Loucy (cell line): ENCODE data around the gene DLGAP4.

Experiments used
- H2AFZ ChIP-seq: fragments of 200-600 bp; sonication (generic); 2 replicates; pipeline ENCODE4 v1.6.0; 2016; ENCODE audit warnings: antibody characterized with exemption, mild to moderate bottlenecking, low read length, moderate library complexity
- H3F3A ChIP-seq: fragments of 200-600 bp; 2 replicates; pipeline ENCODE4 v1.6.0; 2016; ENCODE audit warnings: antibody characterized with exemption, low read depth, mild to moderate bottlenecking
- H3K27me3 ChIP-seq: fragments of 200-600 bp; sonication (generic); 2 replicates; pipeline ENCODE4 v1.6.1; 2014; ENCODE audit warnings: low read length, mild to moderate bottlenecking; ENCODE audit not compliant: insufficient read depth, poor library complexity, severe bottlenecking
- H3K36me3 ChIP-seq: fragments of 200-600 bp; sonication (generic); 2 replicates; pipeline ENCODE4 v1.6.1; 2016; ENCODE audit warnings: low read length; ENCODE audit not compliant: insufficient read depth
- H3K4me1 ChIP-seq: fragments of 200-600 bp; sonication (generic); 2 replicates; pipeline ENCODE4 v1.5.1; 2014; ENCODE audit warnings: low read length, mild to moderate bottlenecking; ENCODE audit not compliant: insufficient read depth, poor library complexity, severe bottlenecking
- H3K4me2 ChIP-seq: fragments of 200-600 bp; sonication (generic); 2 replicates; pipeline ENCODE4 v1.6.0; 2014; ENCODE audit warnings: antibody characterized with exemption, low read length, low read depth, mild to moderate bottlenecking; ENCODE audit not compliant: poor library complexity, severe bottlenecking
- H3K4me3 ChIP-seq: fragments of 200-600 bp; sonication (generic); 2 replicates; pipeline ENCODE4 v1.5.1; 2014; ENCODE audit warnings: low read length, mild to moderate bottlenecking, mixed read lengths; ENCODE audit not compliant: poor library complexity, severe bottlenecking
- H3K79me2 ChIP-seq: fragments of 200-600 bp; sonication (generic); 2 replicates; pipeline ENCODE4 v1.6.1; 2014; ENCODE audit warnings: low read length; ENCODE audit not compliant: insufficient read depth
- H3K9ac ChIP-seq: fragments of 200-600 bp; sonication (generic); 2 replicates; pipeline ENCODE4 v1.6.0; 2014; ENCODE audit warnings: mild to moderate bottlenecking, low read depth, low read length, moderate library complexity; ENCODE audit not compliant: poor library complexity, severe bottlenecking
- H3K9me2 ChIP-seq: fragments of 200-600 bp; sonication (generic); replicated peaks from 2 replicates; pipeline ENCODE4 v1.6.1; 2016; ENCODE audit warnings: low read depth, low read length, mixed read lengths
- H3K9me3 ChIP-seq: fragments of 200-600 bp; sonication (generic); 2 replicates; pipeline ENCODE4 v1.6.1; 2014; ENCODE audit warnings: mild to moderate bottlenecking, antibody characterized with exemption, low read length, low read depth; ENCODE audit not compliant: insufficient read depth
- H4K20me1 ChIP-seq: fragments of 200-600 bp; sonication (generic); 2 replicates; pipeline ENCODE4 v1.6.0; 2014; ENCODE audit warnings: antibody characterized with exemption, low read length, mild to moderate bottlenecking; ENCODE audit not compliant: insufficient read depth, poor library complexity, severe bottlenecking
- EZH2phosphoT487 ChIP-seq: fragments of 200-600 bp; IDR thresholded peaks from 2 replicates; pipeline ENCODE4 v1.6.1; 2018; ENCODE audit warnings: antibody characterized with exemption, mild to moderate bottlenecking, moderate library complexity, borderline replicate concordance
- TF ChIP-seq, protein P1 (sequence below): fragments of 200-600 bp; sonication (generic); conservative IDR thresholded peaks from 2 replicates; pipeline ENCODE4 v1.5.1; 2014; ENCODE audit warnings: mild to moderate bottlenecking, antibody characterized with exemption, low read length

The DLGAP4 gene

DNA sequence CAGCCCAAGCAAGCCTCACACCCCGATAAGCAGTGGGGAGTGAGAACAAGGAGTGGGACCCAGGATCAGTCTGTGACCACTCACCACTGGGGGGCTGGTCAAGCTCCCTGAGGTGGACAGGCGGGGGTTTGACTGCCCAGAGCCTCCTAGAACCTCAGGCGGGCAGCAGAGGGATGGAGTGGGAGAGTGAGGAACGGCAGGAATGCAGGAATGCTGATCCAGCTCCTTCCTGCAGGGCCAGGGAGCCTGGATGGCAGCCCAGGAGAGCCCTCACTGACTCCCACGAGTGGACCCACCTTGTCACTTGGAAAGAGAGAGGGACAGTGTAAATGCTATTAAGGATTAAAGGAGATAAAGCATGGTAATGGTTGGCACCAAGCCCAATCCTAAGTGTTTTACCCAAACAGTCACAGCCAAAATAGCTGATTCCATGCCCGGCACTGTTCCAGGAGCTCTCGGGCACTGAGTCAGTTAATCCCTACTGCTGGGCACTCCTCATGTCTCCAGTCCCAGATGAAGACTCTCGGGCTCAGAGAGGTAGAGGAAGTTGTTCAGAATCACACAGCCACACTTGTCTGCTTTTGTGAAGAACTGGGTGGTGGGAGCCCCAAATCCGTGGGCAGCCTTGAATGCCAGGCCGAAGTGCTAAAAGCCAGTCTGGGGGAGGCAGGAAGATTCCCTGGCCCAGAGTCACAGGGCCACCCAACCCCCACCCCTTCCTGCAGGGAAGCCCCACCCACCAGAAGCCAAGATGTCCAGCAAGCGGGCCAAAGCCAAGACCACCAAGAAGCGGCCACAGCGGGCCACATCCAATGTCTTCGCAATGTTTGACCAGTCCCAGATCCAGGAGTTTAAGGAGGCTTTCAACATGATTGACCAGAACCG, 238.2 kb downstream of the DLGAP4 start:
- no peak overlapping the region for H3K9ac ChIP-seq
- H3K4me1 ChIP-seq, result no peaks in the 10 kb centered on the region
- no peaks in the 10 kb centered on the region for H4K20me1 ChIP-seq
- H3K4me2 ChIP-seq, result no peak overlapping the region
- no peaks in the 10 kb centered on the region for H3K9me2 ChIP-seq
- TF ChIP-seq EZH2phosphoT487, result no peak
- no peaks in the 10 kb centered on the region for H3K79me2 ChIP-seq
- no peak overlapping the region for H3K4me3 ChIP-seq
- H3K9me3 ChIP-seq, result no peaks in the 10 kb centered on the region
- no peaks in the 10 kb centered on the region for H3K27me3 ChIP-seq
- H2AFZ ChIP-seq, result no peak overlapping the region
- no peaks in the 10 kb centered on the region for H3K36me3 ChIP-seq
- no peaks in the 10 kb centered on the region for H3F3A ChIP-seq

DNA sequence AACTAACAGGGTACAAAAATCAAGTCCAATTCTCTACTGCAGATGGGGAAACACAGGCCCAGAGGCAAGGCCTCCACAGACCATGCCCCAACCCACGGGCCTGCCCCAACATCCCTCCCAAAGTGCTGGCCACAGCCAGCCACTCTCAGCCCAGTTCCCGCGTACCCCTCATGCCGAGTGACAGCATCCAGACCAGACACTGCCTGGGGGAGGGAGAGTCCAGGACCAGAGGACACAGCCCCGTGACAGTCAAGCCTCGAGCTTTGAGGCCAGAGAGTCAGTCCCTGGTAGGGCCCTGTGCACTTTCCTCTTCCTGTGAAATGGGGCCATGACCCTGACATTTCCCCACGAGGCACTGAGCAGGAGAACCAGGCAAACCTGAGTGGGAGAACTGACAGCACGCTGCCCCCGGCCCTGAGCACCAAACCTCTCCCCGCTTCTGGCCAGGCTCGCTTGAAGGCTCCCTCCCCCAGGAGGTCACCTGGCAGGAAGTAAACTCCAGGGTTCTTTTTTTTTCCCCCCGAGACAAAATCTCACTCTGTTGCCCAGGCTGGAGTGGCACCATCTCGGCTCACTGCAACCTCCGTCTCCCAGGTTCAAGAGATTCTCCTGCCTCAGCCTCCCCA, 240.1 kb downstream of the DLGAP4 start:
- Histone ChIP-seq H3K9ac (no peak overlapping the region), H4K20me1 (no peaks in the 10 kb centered on the region), H3K4me1 (no peaks in the 10 kb centered on the region), H3K4me3 (no peak overlapping the region), H3F3A (no peaks in the 10 kb centered on the region), H3K36me3 (no peaks in the 10 kb centered on the region), H2AFZ (no peak overlapping the region), H3K9me3 (no peaks in the 10 kb centered on the region), H3K4me2 (no peak overlapping the region), H3K79me2 (no peaks in the 10 kb centered on the region), H3K27me3 (no peaks in the 10 kb centered on the region), H3K9me2 (no peaks in the 10 kb centered on the region)
- TF ChIP-seq EZH2phosphoT487, result no peak
- TF ChIP-seq, protein P1, sequence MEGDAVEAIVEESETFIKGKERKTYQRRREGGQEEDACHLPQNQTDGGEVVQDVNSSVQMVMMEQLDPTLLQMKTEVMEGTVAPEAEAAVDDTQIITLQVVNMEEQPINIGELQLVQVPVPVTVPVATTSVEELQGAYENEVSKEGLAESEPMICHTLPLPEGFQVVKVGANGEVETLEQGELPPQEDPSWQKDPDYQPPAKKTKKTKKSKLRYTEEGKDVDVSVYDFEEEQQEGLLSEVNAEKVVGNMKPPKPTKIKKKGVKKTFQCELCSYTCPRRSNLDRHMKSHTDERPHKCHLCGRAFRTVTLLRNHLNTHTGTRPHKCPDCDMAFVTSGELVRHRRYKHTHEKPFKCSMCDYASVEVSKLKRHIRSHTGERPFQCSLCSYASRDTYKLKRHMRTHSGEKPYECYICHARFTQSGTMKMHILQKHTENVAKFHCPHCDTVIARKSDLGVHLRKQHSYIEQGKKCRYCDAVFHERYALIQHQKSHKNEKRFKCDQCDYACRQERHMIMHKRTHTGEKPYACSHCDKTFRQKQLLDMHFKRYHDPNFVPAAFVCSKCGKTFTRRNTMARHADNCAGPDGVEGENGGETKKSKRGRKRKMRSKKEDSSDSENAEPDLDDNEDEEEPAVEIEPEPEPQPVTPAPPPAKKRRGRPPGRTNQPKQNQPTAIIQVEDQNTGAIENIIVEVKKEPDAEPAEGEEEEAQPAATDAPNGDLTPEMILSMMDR, result no peak

DNA sequence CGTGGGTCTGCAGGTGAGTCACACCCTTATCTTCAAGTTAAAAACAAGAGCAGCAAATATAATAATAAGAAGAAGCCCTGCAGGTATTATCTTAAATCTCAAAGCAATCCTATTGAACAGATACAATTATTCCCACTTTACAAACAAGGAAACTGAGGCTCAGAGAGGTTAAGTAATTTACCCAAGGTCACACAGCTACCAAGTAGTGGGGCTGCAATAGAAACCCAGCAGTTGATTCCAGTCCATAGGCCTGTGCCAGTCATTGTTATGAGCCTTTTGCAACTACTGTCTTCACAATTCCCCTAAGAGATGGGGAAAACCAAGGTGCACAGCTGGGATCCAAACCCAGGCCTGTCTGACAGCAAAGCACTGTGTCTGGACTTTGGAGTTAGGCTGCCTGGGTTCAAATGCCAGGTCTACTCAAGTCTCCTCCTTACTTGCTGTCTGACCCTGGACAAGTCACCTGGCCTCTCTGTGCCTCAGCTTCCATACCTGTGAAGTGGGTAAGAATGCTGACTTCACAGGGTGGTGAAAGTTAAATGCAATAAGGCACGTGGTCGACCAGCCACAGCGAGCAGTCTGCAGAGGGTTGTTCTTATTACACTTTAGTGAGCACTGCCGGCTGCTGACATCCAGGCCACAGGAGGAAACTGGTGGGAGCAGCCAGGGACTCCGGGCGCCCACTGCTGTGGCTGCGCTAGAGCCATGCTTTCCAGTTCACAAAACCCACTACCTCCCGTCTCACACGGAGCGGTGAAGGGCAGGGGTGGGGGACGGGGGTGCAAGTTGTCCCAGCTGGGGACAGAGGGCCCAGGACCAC, 241.3 kb downstream of the DLGAP4 start:
- Histone ChIP-seq H4K20me1 (no peaks in the 10 kb centered on the region), H3K36me3 (no peaks in the 10 kb centered on the region), H3K4me3 (no peak overlapping the region), H3K79me2 (no peaks in the 10 kb centered on the region), H3K9ac (no peak overlapping the region), H3K9me2 (no peaks in the 10 kb centered on the region), H3K9me3 (no peaks in the 10 kb centered on the region), H3F3A (no peaks in the 10 kb centered on the region), H2AFZ (no peak overlapping the region), H3K4me2 (no peak overlapping the region), H3K4me1 (no peaks in the 10 kb centered on the region), H3K27me3 (no peaks in the 10 kb centered on the region)
- no peak for TF ChIP-seq EZH2phosphoT487
- TF ChIP-seq, protein P1, result no peak
